Panc1 (cell line): ENCODE data around the gene LAMB4. TPM values are rescaled to one million over a fixed set of nuclear protein-coding genes. Genes with fewer than 3 reads are reported as not detected.

Experiments
- ATAC-seq: fragments of 200-7000 bp; cut with Tn5 transposase; 2 replicates; pipeline ENCODE4 v1.9.1; 2020; ENCODE audit warnings: mild to moderate bottlenecking, moderate library complexity
- BruUV-seq: library from RNA; stranded (reverse); fragments of 400-500 nt; replicated peaks from 2 replicates; lab custom pipeline; 2021; lab: Mats Ljungman, UMichigan
- CTCF ChIA-PET: fragments of 300-600 bp; sonication (Branson Sonifier 250); formaldehyde crosslinking; loops from one replicate; lab custom pipeline; 2022; ENCODE audit warnings: antibody characterized with exemption; lab: Charles Lee
- POLR2A ChIA-PET: fragments of 300-600 bp; sonication (Branson Sonifier 250); formaldehyde crosslinking; loops from one replicate; lab custom pipeline; 2022; ENCODE audit warnings: antibody characterized with exemption; lab: Charles Lee
- DNase-seq: peaks from one replicate; pipeline ENCODE4 v3.0.0-alpha.2; 2010; ENCODE audit warnings: low read depth, low spot score
- H3K27ac ChIP-seq: 2 replicates; pipeline ENCODE4 v1.5.1; 2011; ENCODE audit warnings: mild to moderate bottlenecking, low read length, inconsistent platforms
- H3K27me3 ChIP-seq: fragments of 200-500 bp; sonication (Bioruptor generic); 2 replicates; pipeline ENCODE4 v1.6.0; 2014; ENCODE audit warnings: low read length, inconsistent platforms; ENCODE audit not compliant: control insufficient read depth, insufficient read depth
- H3K36me3 ChIP-seq: fragments of 200-500 bp; sonication (Bioruptor generic); 2 replicates; pipeline ENCODE4 v1.5.1; 2014; ENCODE audit warnings: inconsistent platforms, mild to moderate bottlenecking, low read length, moderate library complexity; ENCODE audit not compliant: control insufficient read depth, insufficient read depth
- H3K4me1 ChIP-seq: 2 replicates; pipeline ENCODE4 v1.5.1; 2011; ENCODE audit warnings: inconsistent platforms, mild to moderate bottlenecking, low read length, moderate library complexity; ENCODE audit not compliant: control insufficient read depth, insufficient read depth
- H3K4me3 ChIP-seq, 2 experiments: 2 replicates each; pipeline ENCODE4 v1.5.1; 2011 to 2012; ENCODE audit warnings: low read depth in 2 of 2, low read length in 2 of 2, mild to moderate bottlenecking in 2 of 2, inconsistent platforms in 1 of 2, moderate library complexity in 1 of 2
- H3K9me3 ChIP-seq: fragments of 200-500 bp; sonication (Bioruptor generic); 2 replicates; pipeline ENCODE4 v1.5.1; 2014; ENCODE audit warnings: low read depth, mild to moderate bottlenecking, inconsistent platforms, low read length, moderate library complexity; ENCODE audit not compliant: control insufficient read depth, insufficient read depth
- CTCF ChIP-seq: fragments of 450-650 bp; IDR thresholded peaks from 2 replicates; pipeline ENCODE4 v1.5.1; 2017; ENCODE audit warnings: mild to moderate bottlenecking
- POLR2AphosphoS5 ChIP-seq: IDR thresholded peaks from 2 replicates; pipeline ENCODE4 v1.6.1; 2012; ENCODE audit warnings: mild to moderate bottlenecking, low read depth, low read length, moderate library complexity
- REST ChIP-seq, 2 experiments: IDR thresholded peaks; 2 replicates each; pipeline ENCODE4 v1.6.1; 2011 to 2012; ENCODE audit warnings: low read depth in 2 of 2, control low read depth in 1 of 2, low read length in 1 of 2, mild to moderate bottlenecking in 1 of 2, moderate library complexity in 1 of 2; ENCODE audit not compliant: insufficient read depth in 1 of 2
- SIN3A ChIP-seq: IDR thresholded peaks from 2 replicates; pipeline ENCODE4 v1.6.1; 2012; ENCODE audit warnings: low read depth, mild to moderate bottlenecking, low read length, moderate library complexity, borderline replicate concordance; ENCODE audit not compliant: insufficient read depth
- TCF7L2 ChIP-seq: IDR thresholded peaks from 2 replicates; pipeline ENCODE4 v1.6.1; 2011; ENCODE audit warnings: mild to moderate bottlenecking, low read depth, low read length, inconsistent platforms
- in situ Hi-C: cut with HindIII; loops from 2 replicates; pipeline ENCODE4 v1.10.0; 2016; ENCODE audit warnings: low sequenced_read_pairs, low pct_unique_long_range_greater_than_20kb
- intact Hi-C: fragments of 100-400 bp; cut with micrococcal nuclease; formaldehyde crosslinking; loops from one replicate; pipeline ENCODE4 v1.10.0; 2022; ENCODE audit not compliant: unreplicated experiment
- total RNA-seq: library from RNA; stranded (reverse); gene quantifications from one replicate; pipeline ENCODE4 v1.2.1, GENCODE V29; 2021; ENCODE audit not compliant: unreplicated experiment

LAMB4 gene
- total RNA-seq, 1 experiment from 2014 or later = not detected

- H3K27me3 ChIP-seq = no peaks in the 10 kb centered on the region
- no peak overlapping the region for H3K27ac ChIP-seq
- peaks cover 22% of the 10 kb centered on the region for H3K36me3 ChIP-seq
- DNase-seq (no peak), ATAC-seq (no peak)
- no TSS peak for BruUV-seq
- intact Hi-C loops (no loop called here), in situ Hi-C loops (no loop called here)
- no peaks in the 10 kb centered on the region; the same call in 1 of the 2 replicates for H3K4me1 ChIP-seq
- H3K9me3 ChIP-seq = no peaks in the 10 kb centered on the region
- TF ChIP-seq CTCF (no peak), TCF7L2 (no peak), SIN3A (no peak), REST (IDR thresholded peaks at IDR 0.05; ENCODE audit: insufficient read depth in 1 of 2, low read depth in 2 of 2, low read length in 1 of 2) (no peak), POLR2AphosphoS5 (no peak)
- POLR2A ChIA-PET = interaction anchor here (0.7 kb wide), 1 partner anchor 165 kb away, joined by 5 read pairs; no protein-coding TSS in a partner anchor
- CTCF ChIA-PET = no interaction called here
- H3K4me3 ChIP-seq = no peak overlapping the region
These were observed 149.4 kb downstream of the LAMB4 start for GRCh38 chr7:107980671-107981190.

GRCh38 chr7:107980171-107980570, 150.0 kb downstream of the LAMB4 start:
- intact Hi-C loops = no loop called here

More at GRCh38 chr7:107980171-107980570, 150.0 kb downstream of the LAMB4 start:
- Histone ChIP-seq H3K27me3 (no peaks in the 10 kb centered on the region), H3K4me3 (no peak overlapping the region), H3K27ac (no peak overlapping the region), H3K4me1 (no peaks in the 10 kb centered on the region; the same call in 1 of the 2 replicates), H3K9me3 (no peaks in the 10 kb centered on the region), H3K36me3 (peaks cover 26% of the 10 kb centered on the region)
- DNase-seq = no peak
- TF ChIP-seq SIN3A = no peak
- TF ChIP-seq REST (IDR thresholded peaks at IDR 0.05; ENCODE audit: insufficient read depth in 1 of 2, low read depth in 2 of 2, low read length in 1 of 2) = no peak
- TF ChIP-seq POLR2AphosphoS5 = no peak
- no peak for TF ChIP-seq CTCF
- TF ChIP-seq TCF7L2 = no peak
- ChIA-PET POLR2A (no interaction called here), CTCF (no interaction called here)
- ATAC-seq = no peak
- in situ Hi-C loops = no loop called here
- BruUV-seq = no TSS peak
